ENCODE data around the gene SLC1A3. TPM values are rescaled to one million over a fixed set of nuclear protein-coding genes. Genes with fewer than 3 reads are reported as not detected.
A peak's percentile ranks its signal among the peaks of the same experiment; 100 is the strongest.

The SLC1A3 gene
- total RNA-seq, 1 donor: 1.3 TPM

GRCh38 chr5:36599986-36600779 lies 6.2 kb upstream of the SLC1A3 start:
- TF ChIP-seq, protein P1, sequence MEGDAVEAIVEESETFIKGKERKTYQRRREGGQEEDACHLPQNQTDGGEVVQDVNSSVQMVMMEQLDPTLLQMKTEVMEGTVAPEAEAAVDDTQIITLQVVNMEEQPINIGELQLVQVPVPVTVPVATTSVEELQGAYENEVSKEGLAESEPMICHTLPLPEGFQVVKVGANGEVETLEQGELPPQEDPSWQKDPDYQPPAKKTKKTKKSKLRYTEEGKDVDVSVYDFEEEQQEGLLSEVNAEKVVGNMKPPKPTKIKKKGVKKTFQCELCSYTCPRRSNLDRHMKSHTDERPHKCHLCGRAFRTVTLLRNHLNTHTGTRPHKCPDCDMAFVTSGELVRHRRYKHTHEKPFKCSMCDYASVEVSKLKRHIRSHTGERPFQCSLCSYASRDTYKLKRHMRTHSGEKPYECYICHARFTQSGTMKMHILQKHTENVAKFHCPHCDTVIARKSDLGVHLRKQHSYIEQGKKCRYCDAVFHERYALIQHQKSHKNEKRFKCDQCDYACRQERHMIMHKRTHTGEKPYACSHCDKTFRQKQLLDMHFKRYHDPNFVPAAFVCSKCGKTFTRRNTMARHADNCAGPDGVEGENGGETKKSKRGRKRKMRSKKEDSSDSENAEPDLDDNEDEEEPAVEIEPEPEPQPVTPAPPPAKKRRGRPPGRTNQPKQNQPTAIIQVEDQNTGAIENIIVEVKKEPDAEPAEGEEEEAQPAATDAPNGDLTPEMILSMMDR (IDR thresholded peaks at IDR 0.05; ENCODE audit: insufficient read depth, low read depth, low read length): no peak
- peak; percentile 41 for DNase-seq (ENCODE audit: low read depth)
- no peak overlapping the region for H3K4me3 ChIP-seq (ENCODE audit: low read depth, low read length)

- no peak overlapping the region for H3K4me3 ChIP-seq (ENCODE audit: low read depth, low read length)
- TF ChIP-seq, protein P1 (IDR thresholded peaks at IDR 0.05; ENCODE audit: insufficient read depth, low read depth, low read length): no peak
- no peak for DNase-seq (ENCODE audit: low read depth)
These were observed 5.4 kb upstream of the SLC1A3 start for GRCh38 chr5:36600917-36601527.

- TF ChIP-seq, protein P1 (IDR thresholded peaks at IDR 0.05; ENCODE audit: insufficient read depth, low read depth, low read length): peak; percentile 32
- no peak overlapping the region for H3K4me3 ChIP-seq (ENCODE audit: low read depth, low read length)
- peak; percentile 20 for DNase-seq (ENCODE audit: low read depth)
These were observed 3.6 kb upstream of the SLC1A3 start for GRCh38 chr5:36602704-36603321.

DNA sequence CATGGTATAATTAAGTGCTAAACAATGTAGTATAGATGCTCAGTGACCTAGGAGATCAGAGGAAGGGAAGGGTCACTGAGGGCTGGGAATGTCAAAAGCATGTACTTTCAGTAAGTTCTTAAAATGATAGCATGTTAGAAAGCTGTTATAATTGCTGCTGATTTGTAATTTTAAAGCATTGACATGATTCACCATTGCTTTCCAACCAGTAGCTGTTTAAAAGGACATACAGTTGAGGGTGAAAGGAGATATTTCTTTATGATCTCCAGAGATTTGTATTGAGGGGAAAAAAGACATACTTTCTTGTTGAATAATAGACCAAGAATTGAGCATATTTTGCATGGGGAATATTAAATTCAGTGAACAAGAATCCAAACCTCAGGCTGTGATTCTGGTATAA lies 1.2 kb upstream of the SLC1A3 start:
- DNase-seq (ENCODE audit: low read depth): no peak
- no peak overlapping the region for H3K4me3 ChIP-seq (ENCODE audit: low read depth, low read length)
- TF ChIP-seq, protein P1 (IDR thresholded peaks at IDR 0.05; ENCODE audit: insufficient read depth, low read depth, low read length): no peak

GRCh38 chr5:36606036-36606427 lies 374 bp upstream of the SLC1A3 start:
- H3K4me3 ChIP-seq (ENCODE audit: low read depth, low read length): peak overlapping the region; percentile 86
- TF ChIP-seq, protein P1 (IDR thresholded peaks at IDR 0.05; ENCODE audit: insufficient read depth, low read depth, low read length): no peak
- no peak for DNase-seq (ENCODE audit: low read depth)

GRCh38 chr5:36607114-36607571 lies 737 bp downstream of the SLC1A3 start:
- H3K4me3 ChIP-seq (ENCODE audit: low read depth, low read length): peak overlapping the region; percentile 86
- TF ChIP-seq, protein P1 (IDR thresholded peaks at IDR 0.05; ENCODE audit: insufficient read depth, low read depth, low read length): no peak
- DNase-seq (ENCODE audit: low read depth): peak; percentile 65

Data from fibroblast of villous mesenchyme (primary cell).